ENCODE measurements around the gene SLIT3.

GRCh38 chr5:168961681-168962080, 339.3 kb downstream of the SLIT3 start:
- no peak for TF ChIP-seq CTCF (IDR thresholded peaks at IDR 0.05)
- no peak for TF ChIP-seq POLR2A (IDR thresholded peaks at IDR 0.05)
